ENCODE results near the gene FALEC.

FALEC gene

DNA sequence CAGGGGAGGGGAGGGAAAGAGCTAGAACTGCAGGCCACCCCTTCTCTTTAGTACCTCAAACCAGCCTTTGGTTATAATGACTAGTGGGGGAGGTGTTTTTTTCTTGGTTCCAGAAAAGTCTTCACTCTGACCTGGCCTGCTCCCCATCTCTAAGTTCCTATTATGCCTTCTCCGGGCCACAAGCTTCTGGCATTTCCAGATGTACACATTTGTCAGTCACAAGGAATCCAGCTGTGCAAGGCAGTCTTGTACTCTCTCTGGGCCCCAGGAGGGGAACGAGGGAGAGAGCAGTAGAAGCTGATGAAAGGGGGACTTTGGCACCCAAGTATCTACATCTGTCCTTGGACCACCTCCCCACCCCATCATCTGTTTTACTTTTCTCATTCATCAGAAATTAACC is 2.7 kb upstream of the FALEC start:
- no peak for DNase-seq

DNA sequence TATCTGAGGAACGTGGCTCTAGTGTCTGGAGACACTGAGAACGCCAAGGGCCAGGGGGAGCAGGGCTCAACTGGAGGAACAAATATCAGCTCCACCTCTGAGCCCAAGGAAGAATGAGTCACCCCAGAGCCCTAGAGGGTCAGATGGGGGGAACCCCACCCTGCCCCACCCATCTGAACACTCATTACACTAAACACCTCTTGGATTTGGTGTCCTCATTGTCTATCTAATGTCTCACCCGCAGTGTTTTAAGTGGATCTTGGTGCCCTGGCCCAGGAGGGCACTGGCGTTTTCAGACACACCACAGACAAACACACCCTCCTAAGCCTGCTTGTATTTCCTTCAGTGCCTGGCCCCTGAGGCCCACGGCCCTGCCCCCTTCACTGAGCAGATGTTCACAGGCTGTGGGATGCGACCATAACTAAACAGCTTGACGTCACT is 2.2 kb upstream of the FALEC start:
- DNase-seq = peak; percentile 56

DNA sequence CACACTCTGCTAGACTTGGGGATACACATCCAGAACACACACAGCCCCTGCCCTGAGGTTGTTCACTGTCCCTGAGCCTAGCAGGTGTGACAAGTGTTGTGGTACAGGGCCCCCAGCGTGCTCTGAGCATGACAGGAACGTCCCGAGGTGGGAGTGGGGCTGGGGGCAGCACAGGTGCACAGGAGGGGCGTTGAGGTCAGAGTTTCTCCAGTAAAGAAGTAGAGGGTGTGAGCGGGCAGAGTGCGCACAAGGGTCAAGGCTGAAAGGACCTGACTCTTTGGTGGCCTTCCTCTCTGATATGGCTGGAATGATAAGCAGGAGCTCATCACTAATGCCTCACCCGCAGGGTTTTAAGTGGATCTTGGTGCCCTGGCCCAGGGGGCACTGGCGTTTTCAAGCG is 1.3 kb upstream of the FALEC start:
- no peak for DNase-seq

DNA sequence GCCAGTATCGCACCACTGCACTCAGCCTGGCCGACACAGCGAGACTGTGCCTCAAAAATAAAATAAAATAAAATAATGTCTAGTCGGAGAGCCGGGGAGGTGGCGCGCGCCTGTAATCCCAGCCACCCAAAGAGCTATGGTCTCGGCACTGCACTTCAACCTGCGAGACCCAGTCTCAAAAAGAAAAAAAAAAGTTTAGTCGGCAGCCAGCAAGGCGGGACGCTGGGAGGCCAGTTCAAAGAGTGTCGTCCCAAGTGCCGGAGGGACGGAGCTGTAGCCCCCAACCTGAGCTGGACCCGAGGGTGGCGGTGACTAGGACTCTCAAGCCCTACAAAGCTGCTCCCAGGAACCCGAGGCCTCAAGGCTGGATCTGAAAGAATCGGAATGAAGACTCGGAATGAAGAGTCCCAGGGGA is 632 bp upstream of the FALEC start:
- no peak for DNase-seq

DNA sequence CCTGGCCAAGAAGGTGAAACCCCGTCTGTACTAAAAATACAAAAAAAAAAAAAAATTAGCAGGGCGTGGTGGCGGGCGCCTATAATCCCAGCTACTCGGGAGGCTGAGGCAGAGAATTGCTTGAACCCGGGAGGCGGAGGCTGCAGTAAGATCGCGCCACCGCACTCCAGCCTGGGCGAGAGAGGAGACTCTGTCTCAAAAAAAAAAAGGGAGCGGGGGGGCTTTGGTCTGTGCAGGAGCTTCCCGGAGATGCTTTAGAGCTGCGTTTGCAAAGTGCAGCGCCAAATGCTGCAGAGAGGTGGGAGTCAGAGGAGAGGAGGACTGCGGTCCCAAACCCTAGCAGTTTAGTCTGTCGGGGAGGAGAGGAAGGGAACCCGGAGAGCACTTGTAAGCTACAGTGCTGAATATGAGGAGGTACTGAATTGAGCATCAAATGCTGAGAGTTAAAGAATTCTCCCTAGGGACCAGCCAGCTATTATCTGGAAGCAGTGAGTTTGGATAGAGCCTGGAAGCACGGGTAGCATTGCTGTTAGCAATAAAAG is 569 bp downstream of the FALEC start:
- peak; percentile 66 for DNase-seq

DNA sequence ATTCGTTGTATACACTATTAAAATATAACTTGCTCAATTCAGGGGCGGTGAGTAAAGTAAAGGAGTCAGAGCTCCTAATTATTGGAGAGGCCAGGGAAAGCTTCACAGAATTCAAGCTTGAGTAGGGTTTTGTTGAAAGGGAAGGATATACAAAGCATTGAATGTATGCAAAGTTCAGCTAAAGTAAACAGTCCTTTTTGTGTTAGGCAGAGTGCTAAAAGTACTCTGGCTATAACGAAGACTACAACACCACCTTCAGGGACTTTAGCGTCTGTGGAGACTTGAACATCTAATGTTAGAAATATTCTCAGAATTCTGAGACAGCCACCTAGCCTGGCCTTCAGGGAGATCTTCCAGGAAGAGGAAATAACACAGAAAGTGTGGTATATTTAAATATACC is 1.1 kb downstream of the FALEC start:
- no peak for DNase-seq

DNA sequence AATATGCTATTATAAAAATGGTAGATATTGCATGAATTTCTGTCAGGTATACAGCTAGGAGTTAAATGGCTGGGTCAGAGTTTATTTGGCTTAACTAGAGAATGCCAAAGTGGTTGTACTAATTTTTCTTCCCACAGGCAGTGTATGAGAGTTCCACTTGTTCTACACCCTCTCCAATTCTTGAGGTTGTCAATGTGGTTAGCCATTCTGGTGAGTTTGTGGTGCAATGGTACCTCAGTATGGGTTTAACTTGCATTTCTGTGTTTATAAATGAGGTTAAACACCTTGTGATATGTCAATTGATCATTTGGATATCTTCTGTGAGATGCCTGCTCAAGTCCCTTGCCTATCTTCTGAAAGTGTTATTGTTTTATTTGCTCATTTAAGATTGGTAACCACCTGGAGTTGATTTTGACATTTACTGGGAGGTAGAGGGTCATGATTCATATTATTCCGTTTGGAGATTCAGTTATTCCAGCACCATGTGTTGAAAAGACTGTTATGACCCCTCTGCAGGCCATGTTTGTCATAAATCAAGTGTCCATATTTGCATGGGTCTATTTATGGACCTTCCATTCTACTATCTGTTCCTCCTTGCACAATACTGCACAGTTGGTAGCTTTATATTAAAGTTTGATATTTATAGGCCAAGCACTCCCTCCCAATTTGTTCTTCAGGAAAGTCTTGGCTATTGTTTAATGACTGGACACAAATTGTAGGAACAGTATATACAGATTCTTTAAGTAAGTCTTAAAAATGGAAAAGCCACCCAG is 5.8 kb downstream of the FALEC start:
- no peak for DNase-seq

DNA sequence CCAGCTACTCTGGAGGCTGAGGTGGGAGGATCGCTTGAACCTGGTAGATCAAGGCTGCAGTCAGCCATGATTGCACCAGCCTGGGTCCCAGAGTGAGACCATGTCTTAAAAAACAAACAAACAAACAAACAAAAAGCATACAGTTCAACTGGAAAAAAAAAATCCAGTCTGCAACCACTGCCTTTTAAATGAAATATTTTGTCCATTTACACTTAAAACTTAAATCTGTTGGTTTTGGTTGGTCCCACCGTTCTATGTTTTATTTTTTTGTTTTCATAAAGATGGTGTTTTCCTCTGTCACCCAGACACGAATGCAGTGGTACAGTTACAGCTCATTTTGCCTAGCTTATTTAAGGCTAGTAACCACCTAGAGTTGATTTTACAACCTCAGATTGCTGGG is 9.8 kb downstream of the FALEC start:
- DNase-seq = no peak

DNA sequence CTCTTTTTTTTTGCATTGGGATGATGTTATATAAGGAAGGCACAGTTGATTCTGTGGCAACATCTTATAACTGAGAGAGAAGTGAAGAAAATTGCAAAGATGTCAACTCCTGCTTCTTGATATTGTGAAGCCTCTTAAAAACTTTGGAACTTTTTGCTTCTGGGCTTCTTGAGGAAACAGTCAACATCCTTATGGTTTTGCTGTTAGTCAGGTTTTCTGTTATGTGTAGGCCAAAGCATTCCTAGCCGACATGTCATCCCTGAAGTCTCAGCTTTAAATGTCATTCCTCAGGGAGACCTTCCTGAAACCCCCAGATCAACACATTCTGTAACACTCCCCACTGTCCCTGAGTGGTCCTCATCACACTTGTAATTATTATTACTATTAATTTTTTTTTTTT is 12.6 kb downstream of the FALEC start:
- DNase-seq = no peak

DNA sequence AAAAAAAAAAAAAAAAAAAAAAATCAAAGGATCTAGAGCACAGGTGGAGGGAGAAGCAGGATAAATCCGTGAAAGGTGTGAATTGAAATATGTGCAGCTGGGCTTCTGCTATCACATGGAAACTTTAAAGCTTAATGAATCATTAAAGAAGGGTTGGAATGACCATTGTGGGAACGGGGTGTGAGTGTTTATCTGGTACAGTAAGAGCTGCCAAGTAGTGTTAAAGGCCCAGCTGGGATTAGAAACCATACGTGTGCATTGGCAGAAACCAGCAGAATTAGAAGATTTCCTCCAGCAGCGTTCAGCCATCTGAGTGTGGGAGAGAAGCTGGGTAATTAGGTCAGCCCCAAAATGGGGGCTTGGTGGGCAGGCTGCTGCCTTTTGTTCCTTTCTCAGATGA is 13.5 kb downstream of the FALEC start:
- DNase-seq = no peak

DNA sequence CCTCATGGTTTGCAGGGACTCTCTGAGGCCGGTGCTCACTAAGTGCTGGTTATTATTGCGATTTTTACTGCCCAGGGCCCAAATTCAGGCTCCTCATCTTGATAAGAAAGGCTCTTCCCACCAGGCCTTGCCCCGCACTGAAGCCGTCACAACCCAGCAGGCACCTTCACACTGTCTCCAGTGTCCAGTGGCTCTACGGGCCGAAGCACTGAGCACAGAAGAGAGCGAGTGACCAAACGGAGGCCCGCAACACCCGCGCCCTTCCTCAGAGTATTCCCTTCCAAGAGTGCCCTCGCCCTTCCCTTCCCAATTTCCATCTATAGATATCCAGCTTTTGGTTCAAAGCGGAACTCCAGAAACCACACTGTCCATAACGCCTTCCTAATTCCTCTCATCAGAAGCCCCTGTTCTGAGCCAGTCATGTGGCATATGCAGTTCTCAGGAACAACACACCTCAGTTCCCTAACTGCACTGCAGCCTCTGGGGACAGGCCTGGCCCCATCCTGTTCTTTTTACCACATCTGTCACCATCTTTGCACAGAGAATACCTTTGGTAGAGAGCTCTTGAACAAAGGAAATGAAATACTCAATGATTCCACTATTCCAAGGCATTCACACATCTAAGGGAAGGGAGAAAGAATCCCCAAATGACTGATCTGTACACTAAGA is 15.1 kb downstream of the FALEC start:
- peak; percentile 79 for DNase-seq

DNA sequence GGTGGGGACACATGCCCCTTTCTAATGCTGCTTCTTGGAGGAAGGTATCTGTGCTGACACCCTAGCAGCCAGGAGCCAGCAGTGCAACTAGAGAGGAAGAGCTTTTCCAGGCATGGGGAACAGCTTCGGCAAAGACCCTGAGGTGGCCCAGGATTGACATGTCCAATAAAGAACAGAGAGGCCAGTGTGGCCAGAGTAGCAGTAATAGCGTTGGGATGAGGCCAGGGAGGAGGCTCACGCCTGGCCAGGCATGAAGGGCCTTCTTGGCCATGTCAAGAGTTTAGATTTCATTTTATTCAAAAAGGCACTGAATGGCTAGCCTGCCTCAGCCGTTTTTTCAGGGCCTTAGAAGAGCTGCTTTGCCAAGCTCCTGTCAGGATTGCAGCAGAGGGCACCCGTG is 17.3 kb downstream of the FALEC start:
- no peak for DNase-seq

DNA sequence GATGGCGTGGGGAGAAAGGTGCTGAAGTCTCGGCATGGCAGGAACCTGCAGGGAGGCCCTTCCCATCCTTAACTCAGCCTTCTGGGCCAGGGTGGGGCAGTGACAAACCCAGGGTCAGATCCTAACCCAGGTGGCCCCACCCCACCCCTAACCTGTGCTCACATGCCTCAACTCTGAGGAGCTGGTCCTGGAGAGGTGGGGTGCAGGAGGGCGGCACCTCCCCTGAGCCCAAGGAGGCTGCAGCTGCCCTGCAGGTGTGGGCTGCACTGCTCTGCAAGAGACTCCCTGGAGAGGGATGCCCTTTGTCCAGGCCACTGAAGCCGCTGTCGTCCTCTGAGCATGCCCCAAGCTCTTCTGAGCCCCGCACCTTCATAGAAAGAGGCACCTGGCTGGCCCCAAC is 18.4 kb downstream of the FALEC start:
- DNase-seq = no peak

DNA sequence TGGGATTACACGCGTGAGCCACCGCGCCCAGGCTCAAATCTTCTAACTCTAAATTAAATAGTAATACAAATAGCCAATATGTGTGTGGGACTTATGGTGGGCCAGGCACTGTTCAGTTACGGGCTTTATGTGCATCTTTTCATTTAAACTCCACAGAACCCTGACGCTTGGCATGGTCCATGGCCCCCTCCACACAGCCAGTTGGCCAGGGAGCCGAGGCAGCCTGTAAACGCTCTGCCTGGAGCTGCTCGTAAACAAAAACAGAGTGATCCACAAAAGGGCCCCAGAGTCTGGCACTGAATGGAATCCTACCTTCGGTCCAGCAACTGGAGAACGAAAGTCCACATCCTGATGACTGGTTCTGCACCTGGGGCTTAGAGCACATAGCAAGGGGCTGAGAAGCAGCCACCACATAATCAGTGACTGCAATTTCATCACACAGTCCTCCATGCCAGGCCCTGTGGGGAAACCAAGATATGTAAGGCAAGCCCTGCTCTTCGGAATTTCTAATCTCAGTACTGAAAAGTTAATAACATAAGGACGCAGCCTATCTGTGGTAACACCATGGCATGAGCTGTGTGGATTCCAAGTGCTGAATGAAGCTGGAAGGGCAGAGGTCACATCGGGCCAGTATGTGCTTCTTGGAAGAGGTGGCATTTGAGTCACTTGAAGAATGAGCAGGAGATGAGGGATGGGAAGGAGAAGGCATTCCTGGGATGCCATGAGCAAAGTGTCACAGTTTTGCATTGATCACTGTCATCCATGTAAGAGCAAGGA is 20.1 kb downstream of the FALEC start:
- DNase-seq = no peak

DNA sequence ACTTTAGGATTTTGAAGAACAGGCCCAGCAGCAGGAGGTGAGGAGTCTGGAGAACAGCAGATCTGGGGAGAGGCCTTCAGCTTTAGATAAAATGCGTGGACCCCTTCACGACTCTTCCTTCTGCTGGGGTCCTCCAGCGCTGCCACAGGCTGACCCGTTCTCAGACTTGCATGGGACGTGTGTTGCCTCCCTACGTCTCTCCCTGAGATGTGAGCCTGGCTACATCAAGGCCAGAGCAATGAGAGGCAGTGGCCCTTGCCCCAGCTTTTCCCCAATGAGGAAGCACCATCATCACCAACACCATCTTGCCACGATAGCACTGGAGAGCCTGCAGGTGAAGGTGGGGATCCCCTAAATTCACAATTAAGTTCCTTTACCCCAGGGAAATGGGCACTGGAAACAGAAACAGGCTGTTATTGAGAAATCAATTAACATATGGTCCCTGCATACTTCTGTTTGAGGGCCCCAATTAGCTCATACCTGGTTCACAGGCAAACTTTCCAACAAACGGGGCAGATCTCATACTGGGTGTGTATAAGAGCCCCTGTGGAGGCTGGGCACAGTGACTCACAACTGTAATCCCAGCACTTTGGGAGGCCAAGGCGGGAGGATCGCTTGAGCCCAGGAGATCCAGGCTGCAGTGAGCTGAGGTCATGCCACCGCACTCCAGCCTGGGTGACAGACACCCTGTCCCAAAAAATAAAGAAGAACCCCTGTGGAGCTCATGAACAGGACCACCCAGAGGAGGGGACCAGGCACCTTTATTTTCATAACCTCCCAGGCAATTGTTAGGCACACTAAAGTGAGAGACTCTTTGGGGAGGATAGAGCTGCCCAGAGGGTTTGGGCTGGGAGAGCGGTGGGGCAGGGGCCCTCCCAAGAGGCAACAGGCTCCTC is 21.5 kb downstream of the FALEC start:
- DNase-seq = no peak

DNA sequence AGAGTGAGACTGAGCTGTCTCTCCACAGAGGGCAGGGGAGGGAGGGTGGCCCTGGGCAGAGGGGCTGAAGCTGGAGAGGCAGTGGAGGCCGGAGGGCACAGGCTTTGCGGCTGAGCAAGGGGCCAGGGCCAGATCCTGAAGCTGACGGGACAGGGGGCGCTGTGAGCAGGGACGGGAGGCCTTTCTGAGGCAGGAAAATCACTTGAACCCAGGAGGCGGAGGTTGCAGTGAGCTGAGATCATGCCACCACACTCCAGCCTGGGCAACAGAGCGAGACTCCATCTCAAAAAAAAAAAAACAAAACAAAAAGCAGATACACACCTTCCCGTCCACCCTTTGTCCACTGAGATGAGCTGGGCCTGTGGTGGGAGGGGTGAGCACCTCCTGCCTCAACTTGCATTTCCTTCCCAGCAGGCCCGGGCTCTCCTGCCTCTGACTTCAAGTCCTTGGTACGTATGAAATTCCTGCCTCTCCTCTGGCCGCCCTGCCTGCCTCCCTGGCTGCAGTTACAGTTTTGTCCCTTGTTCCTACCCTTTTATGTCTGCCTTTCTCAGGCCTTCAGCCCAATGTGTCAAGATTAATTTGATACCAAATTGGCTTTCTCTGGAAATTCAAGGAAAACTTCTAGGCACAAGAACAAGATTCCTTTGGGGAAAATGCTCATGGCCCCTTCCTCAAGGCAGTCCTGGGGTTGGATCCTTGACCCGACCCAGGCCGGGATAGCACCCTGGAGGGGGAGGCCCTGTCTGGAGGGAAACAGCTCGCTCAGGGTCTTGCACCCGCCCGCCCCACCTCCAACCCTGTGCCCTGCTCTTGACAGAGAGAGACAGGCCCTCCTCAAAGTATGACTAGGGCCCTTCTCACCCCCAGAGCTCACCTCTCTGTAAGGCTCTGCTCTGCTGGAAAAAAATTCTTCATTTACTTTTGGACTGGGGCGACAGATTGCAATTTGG is 22.5 kb downstream of the FALEC start:
- no peak for DNase-seq

DNA sequence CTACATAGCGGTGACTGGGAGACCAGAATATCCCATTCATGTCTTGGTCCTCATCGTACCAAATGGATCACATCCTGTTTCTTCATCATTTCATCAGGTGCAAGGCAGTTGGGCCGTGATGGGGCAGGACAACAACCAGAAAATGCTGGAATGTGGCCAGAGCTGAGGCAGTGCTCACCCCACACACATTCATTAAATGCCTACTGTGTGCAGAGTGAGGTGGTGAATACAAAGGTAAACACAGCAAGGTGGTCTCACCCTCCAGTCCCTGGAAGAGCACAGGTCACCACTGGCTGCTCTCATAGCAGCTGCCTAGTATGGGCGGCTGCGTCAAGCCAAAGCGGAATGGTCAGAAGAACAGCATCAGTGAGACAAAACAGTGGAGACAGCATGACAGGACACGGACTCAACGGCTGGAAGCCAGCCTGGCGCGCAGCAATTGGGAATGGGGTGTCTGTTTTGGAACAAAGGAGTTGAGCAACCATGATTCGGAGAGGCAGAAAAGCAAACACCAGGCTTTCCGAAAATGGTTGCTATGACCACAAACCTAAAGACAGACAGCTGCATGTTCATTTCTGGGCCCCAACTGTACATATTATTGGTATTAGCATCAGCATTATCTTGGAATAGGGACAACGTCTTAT is 28.1 kb downstream of the FALEC start:
- DNase-seq = no peak

DNA sequence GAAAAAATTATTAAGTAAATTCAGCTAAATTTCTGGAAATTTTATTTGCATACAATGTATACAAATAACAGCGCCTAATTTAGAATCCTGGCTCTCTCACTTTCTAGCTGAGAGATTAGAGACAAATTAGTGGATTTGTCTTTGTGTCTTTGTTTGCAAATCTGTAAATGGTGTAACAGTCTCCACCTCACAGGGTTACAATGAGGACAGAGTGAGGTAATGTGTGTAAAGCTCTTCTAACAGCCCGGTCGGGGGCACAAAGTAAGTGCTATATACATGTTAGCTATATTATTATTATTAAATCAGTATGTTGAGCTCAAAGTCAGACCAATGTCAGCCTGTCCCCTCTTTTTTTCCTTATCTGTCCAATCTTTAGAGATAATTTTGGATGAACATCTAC is 28.7 kb downstream of the FALEC start:
- DNase-seq = no peak

DNA sequence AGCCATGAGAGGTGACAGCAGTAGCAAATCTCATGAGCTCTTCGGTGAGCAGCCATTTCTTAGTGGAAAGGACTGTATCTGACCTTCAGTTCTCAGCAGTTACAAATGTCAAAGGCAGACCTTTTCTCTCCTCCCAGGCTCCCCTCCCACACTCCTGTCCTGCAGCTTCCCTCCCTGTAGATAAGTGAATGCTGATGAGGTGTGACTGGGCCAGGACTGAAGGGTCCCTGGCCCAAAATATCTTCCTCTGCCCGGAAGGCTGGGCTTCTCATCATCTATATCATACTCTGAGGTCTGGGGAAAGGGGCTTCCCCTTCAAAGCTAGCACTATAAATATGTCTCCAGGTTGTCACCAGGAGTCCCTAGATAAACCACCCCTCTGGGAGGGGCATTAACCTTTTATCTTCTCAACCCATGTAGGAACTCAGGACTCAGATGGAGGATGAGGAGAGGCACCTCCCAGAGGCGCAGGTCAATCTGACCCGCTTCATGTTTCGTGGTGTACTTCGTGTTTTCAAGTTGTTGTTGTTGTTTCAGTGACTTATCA is 30.0 kb downstream of the FALEC start:
- DNase-seq = no peak

DNA sequence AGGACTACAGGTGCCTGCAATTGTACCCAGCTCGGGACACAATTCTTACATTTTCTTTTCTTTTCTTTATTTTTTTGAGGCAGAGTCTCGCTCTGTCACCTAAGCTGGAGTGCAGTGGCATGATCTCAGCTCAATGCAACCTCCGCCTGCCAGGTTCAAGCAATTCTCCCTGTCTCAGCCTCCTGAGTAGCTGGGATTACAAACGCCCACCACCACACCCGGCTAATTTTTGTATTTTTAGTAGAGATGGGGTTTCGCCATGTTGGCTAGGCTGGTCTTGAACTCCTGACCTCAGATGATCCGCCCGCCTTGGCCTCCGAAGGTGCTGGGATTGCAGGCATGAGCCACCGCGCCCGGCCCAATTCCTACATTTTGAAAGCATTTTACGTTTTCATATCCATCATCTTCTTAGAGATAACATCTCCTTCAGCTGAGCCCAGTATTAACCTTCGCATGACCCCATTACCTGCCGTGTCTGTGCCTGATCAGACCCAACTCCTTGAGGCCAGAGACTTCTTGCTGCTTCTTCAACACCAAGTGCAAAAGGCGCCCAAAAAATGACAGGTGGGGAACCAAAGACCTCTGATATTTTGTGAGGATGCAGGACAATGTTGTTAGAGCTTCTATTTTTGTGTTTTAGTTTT is 30.9 kb downstream of the FALEC start:
- DNase-seq = no peak

All from NCI-H2171 treated with DMSO at 0.1 percent for 48 hours (cell line).